Brain pericyte (primary cell): ENCODE results near the gene CLEC2D.
"Not testable (repeated sequence)": the region's sequence is repeated elsewhere in the genome, so short reads cannot be mapped to it uniquely, and the experiment has no call there.

ENCODE experiments used
- DNase-seq: peaks from one replicate; pipeline ENCODE4 v3.0.0-alpha.2; 2012; ENCODE audit warnings: low read depth, low spot score

Gene CLEC2D

DNA sequence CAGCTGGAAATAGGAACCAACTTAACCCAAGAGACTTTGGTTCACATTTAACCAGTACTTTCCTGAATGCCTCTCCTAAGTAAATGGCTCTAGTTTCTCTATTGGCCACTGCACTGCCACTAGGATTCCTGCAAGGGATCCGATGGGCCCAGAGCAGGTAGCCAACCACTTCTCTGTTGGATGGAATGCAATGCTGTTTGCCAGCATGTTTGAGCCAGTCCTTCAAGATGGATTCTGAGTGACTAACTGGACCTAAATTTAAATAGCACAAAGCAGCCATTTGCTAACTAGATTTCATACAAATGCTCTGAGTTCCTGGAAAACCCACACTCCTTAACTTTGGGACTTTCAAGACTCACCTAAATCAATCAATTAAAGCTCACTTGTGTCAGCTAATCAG, 9.5 kb upstream of the CLEC2D start:
- DNase-seq: no peak

DNA sequence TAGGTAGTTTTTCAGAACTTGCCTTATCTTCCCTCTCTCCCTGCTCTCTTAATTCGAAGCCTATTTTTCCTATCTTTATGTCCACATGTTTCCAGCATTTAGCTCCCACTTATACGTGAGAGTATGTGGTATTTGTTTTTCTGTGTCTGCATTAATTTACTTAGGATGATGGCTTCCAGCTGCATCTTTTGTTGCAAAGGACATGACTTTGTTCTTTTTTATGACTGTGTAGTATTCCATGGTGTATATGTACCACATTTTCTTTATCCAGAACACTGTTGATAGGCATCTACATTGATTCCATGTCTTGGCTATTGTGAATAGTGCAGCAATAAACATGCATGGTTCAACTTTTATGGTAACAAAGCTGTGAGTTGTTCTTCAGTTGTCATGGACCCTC, 7.8 kb upstream of the CLEC2D start:
- no peak for DNase-seq

DNA sequence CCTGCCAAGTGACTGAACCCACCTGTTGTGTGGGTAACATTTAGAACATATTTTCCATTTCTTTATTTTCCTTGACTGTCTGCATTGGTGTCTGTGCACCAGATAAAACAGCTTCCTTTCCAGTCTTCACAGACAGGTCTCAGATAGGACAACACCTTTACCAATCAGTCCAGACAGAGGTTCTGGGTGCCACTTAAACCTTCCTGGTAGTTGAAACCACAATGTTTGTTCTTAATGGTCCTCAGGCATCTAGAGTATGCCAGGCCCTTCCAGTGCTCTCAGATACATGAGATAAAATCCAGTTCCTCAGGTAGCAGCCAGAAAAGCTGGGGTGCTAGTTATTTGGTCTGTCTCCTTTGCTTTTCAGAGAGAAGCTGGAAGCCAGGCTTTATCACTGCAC, 7.0 kb upstream of the CLEC2D start:
- no peak for DNase-seq

DNA sequence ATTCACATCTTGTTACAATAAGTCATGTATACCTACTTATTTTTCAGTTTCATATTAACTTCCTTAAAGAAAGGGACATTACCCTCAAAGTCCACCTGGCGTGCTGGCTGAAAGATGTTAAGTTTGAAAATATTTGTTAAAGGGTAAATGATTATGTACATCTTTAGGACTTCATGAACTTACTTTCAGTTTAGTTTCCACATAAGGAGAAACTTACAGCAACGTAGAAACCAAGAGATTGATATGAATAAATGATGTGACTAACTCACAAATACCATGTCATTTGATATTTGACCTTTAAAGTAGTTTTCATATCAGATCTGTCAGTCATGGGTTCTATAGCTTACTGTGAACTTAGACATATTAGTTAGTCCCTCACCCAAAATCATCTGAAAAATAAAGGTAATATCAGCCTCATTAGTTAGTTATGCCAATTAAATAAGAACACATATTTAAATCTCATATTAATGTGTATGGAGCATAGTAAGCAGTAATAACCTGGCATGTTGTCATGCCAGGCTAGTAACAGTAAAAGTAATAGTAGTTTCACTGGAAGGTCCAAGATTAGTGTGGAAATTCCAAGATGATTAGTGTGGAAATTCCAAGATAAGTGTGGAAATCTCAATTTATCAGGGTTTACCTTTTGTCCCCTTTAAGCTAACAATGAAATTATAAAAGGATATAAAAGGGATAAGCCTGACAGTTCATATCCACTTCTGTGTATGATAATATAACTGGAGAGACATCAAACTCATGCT, 1.9 kb upstream of the CLEC2D start:
- no peak for DNase-seq

DNA sequence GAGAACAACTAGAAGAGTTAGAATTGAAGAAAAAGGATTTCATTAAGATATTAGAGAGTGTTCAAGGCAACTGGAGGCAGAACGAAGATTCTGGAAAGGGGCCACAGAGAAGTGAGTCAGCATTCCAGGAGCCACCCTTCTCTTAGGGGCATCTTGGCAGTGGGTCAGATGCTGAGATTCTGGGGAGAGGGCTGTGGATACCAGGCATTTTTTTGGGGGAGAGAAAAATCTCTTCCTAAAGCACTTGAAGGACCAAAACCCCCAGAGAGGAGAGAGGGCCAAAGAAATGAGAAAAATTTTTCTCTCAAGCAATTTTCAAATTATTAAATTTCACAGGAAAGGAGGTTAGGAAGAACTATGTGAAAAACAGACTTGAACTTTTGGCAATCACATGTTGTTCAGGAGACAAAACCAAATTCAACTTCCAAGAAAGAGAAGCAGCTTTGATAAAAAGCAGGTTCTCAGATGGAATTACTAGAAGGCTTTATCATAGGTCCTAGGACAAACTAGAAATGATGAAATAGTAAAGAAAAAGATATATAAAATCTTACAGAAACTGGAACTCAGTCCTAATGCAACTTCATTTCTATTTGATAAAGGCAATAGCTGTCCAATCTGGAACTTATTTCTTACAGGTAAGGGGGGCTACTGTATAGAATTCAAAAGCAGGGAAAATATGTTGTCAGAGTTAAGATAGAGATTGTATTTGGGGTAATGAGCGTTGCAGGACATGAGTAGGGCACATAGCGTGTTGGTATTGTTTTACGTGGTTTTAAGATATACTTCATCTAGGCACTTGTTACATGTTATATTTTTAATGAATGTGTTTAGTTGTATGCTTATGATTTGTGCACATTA, 1.1 kb upstream of the CLEC2D start:
- no peak for DNase-seq

DNA sequence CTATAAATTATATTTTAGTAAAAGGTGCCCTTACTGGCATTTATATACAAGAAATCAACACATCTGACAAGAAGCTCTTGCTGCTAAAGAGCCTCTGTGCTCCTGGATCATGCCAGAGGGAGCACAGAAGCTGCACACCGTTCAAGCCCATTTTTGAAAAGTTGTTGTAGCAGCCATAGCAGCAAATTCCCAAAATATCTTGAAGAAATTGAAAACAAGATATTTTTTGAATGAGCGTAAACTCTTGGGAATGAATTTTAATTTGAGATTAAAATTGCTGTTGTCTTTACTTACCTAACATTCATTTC, 540 bp upstream of the CLEC2D start:
- no peak for DNase-seq

DNA sequence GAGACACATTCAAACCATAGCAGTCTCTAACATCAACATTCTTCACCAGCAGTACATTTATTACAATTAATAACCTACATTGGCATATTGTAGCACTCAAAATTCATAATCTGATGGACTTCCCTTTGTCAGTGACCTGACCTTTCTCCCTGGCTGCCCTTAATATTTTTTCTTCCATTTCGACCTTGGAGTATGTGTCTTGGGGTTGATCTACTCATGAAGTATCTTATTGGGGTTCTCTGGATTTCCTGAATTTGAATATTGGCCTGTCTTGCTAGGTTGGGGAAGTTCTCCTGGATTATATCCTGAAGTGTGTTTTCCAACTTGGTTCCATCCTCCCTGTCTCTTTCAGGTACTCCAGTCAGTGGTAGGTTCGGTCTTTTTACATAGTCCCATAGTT, 2.8 kb downstream of the CLEC2D start:
- DNase-seq: not testable (repeated sequence)

DNA sequence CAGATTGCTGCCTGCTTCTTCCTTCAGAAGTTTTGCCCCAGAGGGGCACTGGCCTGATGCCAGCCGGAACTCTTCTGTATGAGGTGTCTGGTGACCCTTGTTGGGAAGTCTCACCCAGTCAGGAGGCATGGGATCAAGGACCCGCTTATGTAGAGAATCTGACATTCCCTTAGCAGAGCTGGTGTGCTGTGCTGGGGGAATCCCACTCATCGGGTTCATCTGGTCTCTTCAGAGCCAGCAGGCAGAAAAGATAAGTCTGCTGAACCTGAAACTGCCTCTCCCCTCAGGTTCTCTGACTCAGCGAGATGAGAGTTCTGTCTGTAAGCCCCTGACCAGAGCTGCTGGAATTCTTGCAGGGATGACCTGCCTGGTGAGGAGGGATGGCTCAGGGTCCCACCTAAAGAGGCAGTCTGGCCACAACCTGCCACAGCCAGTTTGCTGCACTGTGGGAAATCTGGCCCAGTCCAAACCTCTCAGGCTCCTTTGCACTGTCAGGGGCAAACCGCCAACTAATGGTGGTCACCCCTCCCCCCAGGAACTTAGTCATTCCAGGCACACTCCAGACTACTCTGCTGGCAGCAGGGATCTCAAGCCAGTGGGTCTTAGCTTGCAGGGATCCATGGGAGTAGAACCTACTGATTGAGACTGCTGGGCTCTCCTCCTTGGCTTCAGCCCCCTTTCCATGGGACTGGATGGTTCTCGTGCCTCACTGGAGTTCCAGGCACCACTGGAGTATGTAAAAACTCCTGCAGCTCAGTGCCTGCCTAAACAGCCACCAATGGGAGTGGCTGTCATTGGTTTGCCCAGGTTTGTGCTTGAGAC, 4.1 kb downstream of the CLEC2D start:
- peak; percentile 67 for DNase-seq

DNA sequence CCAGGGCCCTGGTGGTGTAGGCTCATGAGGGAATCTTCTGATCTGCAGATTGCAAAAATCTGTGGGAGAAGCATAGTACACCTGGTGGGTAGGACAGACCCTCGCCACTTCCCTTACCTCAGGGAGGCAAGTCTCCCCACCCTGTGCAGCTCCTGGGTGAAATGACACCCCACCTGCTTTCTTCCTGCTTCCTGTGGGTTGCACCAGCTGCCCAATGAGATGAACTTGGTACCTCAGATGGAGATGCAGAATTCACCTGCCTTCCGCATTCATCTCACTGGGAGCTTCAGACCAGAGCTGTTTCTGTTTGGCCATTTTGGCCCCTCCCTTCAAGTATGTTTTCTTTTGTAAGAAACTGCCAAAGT, 4.7 kb downstream of the CLEC2D start:
- no peak for DNase-seq

DNA sequence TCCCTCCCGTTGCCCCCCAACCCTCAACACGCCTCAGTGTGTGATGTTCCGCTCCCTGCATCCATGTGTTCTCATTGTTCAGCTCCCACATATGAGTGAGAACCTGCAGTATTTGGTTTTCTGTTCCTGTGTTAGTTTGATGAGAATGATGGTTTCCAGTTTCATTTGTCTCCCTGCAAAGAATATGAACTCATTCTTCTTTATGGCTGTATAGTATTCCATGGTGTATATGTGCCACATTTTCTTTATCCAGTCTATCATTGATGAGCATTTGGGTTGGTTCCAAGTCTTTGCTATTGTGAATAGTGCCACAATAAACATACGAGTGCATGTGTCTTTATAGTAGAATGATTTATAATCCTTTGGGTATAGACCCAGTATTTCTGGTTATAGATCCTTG, 13.0 kb downstream of the CLEC2D start:
- DNase-seq: not testable (repeated sequence)

DNA sequence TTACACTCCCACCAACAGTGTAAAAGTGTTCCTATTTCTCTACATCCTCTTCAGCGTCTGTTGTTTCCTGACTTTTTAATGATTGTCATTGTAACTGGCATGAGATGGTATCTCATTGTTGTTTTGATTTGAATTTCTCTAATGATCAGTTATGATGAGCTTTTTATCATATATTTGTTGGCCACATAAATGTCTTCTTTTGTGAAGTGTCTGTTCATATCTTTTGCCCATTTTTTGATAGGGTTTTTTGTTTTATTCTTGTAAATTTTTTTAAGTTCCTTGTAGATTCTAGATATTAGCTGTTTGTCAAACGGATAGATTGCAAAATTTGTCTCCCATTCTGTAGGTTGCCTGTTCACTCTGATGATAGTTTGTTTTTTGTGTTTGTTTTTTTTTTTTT, 13.4 kb downstream of the CLEC2D start:
- not testable (repeated sequence) for DNase-seq

DNA sequence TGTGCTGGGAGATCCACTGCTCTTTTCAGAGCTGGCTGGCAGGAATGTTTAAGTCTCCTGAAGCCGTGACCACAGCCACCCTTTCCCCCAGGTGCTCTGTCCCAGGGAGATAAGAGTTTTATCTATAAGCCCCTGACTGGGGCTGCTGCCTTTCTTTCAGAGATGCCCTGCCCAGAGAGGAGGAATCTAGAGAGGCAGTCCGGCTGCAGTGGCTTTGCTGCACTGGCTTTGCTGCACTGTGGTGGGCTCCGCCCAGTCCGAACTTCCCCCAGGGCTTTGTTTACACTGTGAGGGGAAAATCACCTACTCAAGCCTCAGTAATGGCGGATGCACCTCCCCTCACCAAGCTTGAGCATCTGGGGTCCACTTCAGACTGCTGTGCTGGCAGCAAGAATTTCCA, 15.9 kb downstream of the CLEC2D start:
- not testable (repeated sequence) for DNase-seq

DNA sequence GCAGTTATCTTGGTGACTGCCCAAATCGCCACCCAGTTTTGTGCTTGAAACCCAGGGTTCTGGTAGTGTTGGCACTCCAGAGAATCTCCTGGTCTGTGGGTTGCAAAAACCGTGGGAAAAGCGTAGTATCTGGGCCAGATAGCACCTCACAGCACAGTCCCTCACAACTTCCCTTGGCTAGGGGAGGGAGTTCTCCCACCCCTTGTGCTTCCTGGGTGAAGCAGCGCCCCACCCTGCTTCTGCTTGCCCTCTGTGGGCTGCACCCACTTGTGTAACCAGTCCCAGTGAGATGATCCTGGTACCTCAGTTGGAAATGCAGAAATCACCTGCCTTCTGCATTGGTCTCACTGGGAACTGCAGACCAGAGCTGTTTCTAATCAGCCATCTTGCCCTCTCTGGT, 16.4 kb downstream of the CLEC2D start:
- DNase-seq: no peak

DNA sequence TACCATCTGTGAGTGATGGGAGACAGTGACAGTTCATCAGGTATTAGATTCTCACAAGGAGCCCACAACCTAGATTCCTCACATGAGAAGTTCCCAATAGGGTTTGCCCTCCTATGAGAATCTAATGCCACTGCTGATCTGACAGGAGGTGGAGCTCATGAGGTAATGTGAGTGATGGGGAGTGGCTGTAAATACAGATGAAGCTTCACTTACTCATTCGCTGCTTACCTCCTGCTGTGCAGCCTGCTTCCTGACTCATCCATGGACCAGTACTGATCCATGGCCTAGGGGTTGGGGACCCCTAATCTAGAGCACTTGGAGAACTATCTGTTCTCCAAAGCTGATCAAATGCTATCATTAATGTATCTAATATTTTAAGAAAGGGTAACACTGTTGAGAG, 17.7 kb downstream of the CLEC2D start:
- DNase-seq: peak; percentile 16

DNA sequence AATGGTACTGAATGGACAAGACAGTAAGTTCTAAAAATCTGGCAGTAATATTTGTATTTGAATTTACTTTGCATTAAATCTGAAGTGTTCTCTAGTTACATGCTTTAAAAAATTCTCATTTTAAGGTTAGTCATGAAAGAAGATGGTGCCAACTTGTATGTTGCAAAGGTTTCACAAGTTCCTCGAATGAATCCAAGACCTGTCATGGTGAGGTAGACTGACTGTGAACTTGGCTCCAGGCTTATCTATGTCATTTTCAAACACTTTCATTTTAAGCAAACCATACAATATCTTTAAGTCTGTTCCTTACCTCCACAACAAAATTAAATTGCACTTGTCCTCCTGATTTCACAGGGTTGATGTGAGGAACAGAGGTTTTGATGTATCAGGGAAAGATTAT, 23.4 kb downstream of the CLEC2D start:
- DNase-seq: no peak

DNA sequence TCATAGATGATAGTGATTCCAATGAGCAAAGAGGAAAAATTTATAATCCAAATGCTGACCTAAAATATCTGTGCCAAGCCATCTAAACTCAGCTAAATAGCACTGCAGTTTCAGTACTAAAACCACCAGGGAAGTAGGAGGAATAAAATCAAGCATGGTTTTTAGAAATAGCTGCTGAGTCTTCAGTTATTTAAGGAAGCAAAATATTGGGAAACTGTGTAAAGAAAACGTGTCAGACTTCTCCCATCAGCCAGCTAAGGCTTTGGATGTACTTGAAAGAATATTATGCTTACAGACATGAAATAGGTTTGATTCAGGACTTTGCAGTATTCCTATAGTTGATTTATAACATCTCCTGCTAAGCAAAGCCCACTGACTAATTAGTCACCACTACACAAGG, 24.7 kb downstream of the CLEC2D start:
- DNase-seq: no peak

DNA sequence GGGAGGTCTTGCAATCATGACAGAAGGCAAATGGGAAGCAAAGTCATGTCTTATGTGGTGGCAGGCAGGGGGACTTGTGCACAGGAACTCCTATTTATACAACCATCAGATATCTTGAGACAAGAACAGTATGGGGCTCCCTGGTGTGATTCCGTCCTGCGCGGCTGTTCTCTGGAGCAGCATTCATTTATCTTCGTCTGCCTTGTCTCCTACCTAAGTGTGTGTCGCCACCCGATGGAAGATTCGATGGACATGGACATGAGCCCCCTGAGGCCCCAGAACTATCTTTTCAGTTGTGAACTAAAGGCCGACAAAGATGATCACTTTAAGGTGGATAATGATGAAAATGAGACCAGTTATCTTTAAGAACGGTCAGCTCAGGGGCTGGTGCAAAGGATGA, 25.6 kb downstream of the CLEC2D start:
- DNase-seq: not testable (repeated sequence)

DNA sequence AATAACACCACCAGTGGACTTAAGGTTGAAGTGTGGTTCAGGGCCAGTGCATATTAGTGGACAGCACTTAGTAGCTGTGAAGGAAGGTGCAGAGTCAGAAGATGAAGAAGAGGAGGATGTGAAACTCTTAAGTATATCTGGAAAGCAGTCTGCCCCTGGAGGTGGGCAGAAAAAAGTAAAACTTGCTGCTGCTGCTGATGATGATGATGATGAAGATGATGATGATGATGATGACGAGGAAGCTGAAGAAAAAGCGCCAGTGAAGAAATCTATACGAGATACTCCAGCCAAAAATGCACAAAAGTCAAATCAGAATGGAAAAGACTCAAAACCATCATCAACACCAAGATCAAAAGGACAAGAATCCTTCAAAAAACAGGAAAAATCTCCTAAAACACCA, 26.1 kb downstream of the CLEC2D start:
- not testable (repeated sequence) for DNase-seq

DNA sequence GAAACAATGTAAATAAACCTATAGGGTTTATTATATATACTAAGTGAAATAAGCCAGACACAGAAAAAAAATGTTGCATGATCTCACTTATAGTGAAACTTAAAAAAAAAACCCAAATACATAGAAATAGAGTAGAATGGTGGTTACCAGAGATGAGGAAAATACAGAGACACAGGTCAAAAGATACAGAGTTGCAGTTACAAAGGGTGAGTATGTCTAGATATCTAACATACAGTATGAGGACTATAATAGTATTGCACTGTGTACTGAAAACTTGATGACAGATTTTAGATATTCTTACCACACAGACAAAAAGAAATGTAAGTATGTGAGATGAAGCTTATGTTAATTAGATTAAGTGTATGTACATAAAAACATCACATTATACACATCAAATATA, 28.1 kb downstream of the CLEC2D start:
- no peak for DNase-seq

DNA sequence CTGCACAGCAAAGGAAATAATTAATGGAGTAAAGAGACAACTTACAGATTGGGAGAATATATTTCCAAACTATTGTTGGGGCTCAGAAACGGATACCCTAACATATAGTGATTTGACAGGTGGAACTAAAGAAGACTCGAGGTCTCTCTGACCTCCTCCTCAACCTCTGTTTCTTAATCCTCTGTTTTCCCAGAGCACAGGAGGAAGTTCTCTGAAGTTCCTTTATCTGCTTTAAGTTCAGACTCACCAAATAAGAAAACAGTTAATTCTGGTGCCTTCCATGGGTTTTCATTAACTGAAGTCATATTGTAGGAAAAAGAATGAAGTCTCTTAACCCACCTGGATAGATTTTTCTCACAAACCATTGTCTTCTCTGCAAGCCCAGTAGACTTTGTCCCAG, 29.2 kb downstream of the CLEC2D start:
- no peak for DNase-seq

DNA sequence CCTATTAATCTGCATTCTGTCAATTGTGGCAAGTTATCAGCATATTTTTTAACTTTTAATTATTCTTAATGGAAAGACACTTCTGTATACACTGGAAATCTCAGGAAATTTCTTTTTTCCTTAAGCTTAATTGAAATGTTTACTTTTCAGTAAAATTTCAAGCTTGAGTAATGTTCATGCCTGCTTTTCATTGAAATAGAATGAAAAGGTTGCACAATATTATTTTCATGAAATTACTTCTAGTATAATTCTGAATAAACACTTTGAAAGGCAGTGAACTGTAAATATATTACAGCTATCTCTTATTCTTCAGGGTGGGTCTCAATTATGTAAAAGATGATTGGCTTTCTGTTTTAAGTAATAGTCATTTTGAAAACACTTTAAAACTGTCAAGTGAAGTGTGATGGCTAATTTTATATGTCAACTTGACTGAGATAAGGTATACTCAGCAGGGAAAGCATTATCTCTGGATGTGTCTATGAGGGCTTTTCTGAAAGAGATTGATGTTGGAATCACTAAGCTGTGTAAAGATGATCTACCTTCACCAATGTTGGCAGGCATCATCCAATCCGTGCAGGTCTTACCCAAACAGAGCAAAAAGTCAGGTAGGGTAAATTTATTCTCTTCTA, 29.9 kb downstream of the CLEC2D start:
- DNase-seq: no peak
